Heart left ventricle (tissue), 16 donors: ENCODE data around the gene CNIH3. TPM values are rescaled to one million over a fixed set of nuclear protein-coding genes. Genes with fewer than 3 reads are reported as not detected.

Experiments used
- ATAC-seq, 4 donors: fragments of 200-7000 bp; cut with Tn5 transposase; one replicate each; pipeline ENCODE4 v1.9.1; 2020 to 2022; ENCODE audit warnings: moderate library complexity in 4 of 4, mild to moderate bottlenecking in 3 of 4, moderate number of reproducible peaks in 1 of 4
- DNase-seq, 5 donors: peaks; one replicate each; pipeline ENCODE4 v3.0.0-alpha.2; 2020
- H3K27ac ChIP-seq, 12 donors: fragments of 200-600 bp; sonication (generic) in 4 of 12; one replicate each; pipeline versions ENCODE4 v1.5.0 to v1.8.0; 2016 to 2022; ENCODE audit warnings: mild to moderate bottlenecking in 2 of 12
- H3K27me3 ChIP-seq, 9 donors: fragments of 200-600 bp; sonication (generic) in 2 of 9; one replicate each; pipeline versions ENCODE4 v1.5.1 to v1.8.0; 2016 to 2022; ENCODE audit warnings: mild to moderate bottlenecking in 3 of 9
- H3K36me3 ChIP-seq, 9 donors: fragments of 200-600 bp; sonication (generic) in 2 of 9; one replicate each; pipeline versions ENCODE4 v1.5.0 to v1.8.0; 2018 to 2022; ENCODE audit warnings: mild to moderate bottlenecking in 2 of 9
- H3K4me1 ChIP-seq, 12 donors: fragments of 200-600 bp; sonication (generic) in 4 of 12; one replicate each; pipeline versions ENCODE4 v1.5.0 to v1.8.0; 2016 to 2022; ENCODE audit warnings: mild to moderate bottlenecking in 3 of 12
- H3K4me3 ChIP-seq, 12 donors: fragments of 200-600 bp; sonication (generic) in 4 of 12; one replicate each; pipeline versions ENCODE4 v1.5.0 to v1.8.0; 2017 to 2022; ENCODE audit warnings: mild to moderate bottlenecking in 9 of 12, moderate library complexity in 4 of 12
- H3K9me3 ChIP-seq, 12 donors: fragments of 200-600 bp; sonication (generic) in 4 of 12; one replicate each; pipeline versions ENCODE4 v1.5.0 to v1.8.0; 2016 to 2022; ENCODE audit warnings: mild to moderate bottlenecking in 1 of 12
- POLR2A ChIP-seq, 2 donors: fragments of 450-650 bp; IDR thresholded peaks; one replicate each; pipeline ENCODE4 v1.6.1; 2017; ENCODE audit warnings: antibody characterized with exemption in 2 of 2, mild to moderate bottlenecking in 2 of 2, moderate library complexity in 2 of 2
- WGBS, 4 donors: extraction: QIAGEN DNeasy Blood & Tissue Kit in 2 of 4; methylation state at CpG; one replicate each; pipeline versions ENCODE4 v1.1.5 to v1.1.7; 2013 to 2018; 5-methylcytosine and 5-hydroxymethylcytosine counted together
- intact Hi-C, 10 donors: fragments of 100-400 bp; cut with DNase I; formaldehyde crosslinking; loops; one replicate each; pipeline versions ENCODE4 v1.11.1 to v1.14.2; 2022
- polyA plus RNA-seq, 2 donors: library from polyadenylated mRNA; stranded (reverse); fragments of 200-250 nt; gene quantifications; one replicate each; pipeline ENCODE4 v1.2.3, GENCODE V29; 2013
- total RNA-seq, 9 donors: library from RNA; depleted of rRNA in 2 of 9; stranded (reverse); fragments of >200 nt in 2 of 9; fragmentation: NEBNext Ultra II Directional in 3 of 9; extraction: Animal tissue kit (Norgen Biotek cat#: 25700) in 3 of 9; gene quantifications; one replicate each; pipeline versions ENCODE4 v1.1.0 to v1.2.4, GENCODE V29; 2016 to 2023
- TF ChIP-seq, protein P1 (sequence below), 12 donors: fragments of 200-600 bp; sonication (generic) in 4 of 12; IDR thresholded peaks; one replicate each; pipeline versions ENCODE4 v1.5.0 to v1.8.0; 2018 to 2022; ENCODE audit warnings: antibody characterized with exemption in 12 of 12, mild to moderate bottlenecking in 5 of 12
- donor health status: ischemic (EF 13 %, LVEDD 7.1; RV severe dilation, severe dysfunction).
- donor health status: healthy with polysubstance abuse.
- donor health status: DM: no; HTN: yes; CAD: no.
- donor health status: DM: no; HTN: no; CAD: no.
- donor health status: ischemic (EF 25% LVEDD 6.9; RV normal size, moderate dysfunction).
- donor health status: ischemic (EF 25% LVEDD 5.7; RV mildly dilated, moderate dysfunction).
- donor health status: healthy.
- donor health status: DM: yes; HTN: yes; CAD: no.
- donor health status: ischemic (EF 35%, LVEDD 5.7; RV mildly dilated, moderate dysfunction).
- donor health status: nonischemic (EF 11% LVEDD 7.7; RV severe dilation, severe dysfunction).
- donor health status: DM: yes; HTN: yes; CAD: no.
- donor health status: PGD.
- donor health status: ischemic (EF 29% LVEDD 5.4; RV normal size, mild dysfunction).
- donor health status: nonischemic (EF 23%, LVEDD 6.1; RV moderate dilation, normal function).

The CNIH3 gene
- total and polyA plus RNA-seq, 11 donors = 0.34 to 2.6 (median 0.62) TPM; not detected in 2

DNA sequence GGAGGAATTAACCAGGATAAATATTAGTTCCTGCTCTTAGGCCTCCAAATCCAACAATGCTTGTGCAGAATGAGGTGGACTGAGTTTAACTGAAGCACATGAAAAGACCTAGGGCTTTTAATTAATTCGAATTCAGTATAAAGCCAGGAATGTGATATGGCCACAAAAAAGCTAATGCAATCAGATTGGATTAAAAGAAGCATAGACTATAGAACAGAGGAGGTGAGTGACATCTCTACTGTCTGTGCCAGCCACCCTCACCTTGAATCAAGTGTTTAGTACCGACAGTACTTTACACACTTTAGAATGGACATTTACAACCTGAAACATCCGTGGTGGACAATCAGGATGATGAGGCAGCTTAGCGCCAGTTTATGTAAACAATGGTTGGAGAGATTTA, 62.1 kb downstream of the CNIH3 start:
- Histone ChIP-seq H3K9me3 (no peaks in the 10 kb centered on the region), H3K36me3 (no peaks in the 10 kb centered on the region), H3K4me1 (peaks cover 0 to 7% (median 0%) of the 10 kb centered on the region in 12 donors), H3K4me3 (no peak overlapping the region), H3K27ac (no peak overlapping the region), H3K27me3 (peaks cover 0 to 7% (median 0%) of the 10 kb centered on the region in 9 donors)
- TF ChIP-seq POLR2A (IDR thresholded peaks at IDR 0.05) = no peak
- TF ChIP-seq, protein P1, sequence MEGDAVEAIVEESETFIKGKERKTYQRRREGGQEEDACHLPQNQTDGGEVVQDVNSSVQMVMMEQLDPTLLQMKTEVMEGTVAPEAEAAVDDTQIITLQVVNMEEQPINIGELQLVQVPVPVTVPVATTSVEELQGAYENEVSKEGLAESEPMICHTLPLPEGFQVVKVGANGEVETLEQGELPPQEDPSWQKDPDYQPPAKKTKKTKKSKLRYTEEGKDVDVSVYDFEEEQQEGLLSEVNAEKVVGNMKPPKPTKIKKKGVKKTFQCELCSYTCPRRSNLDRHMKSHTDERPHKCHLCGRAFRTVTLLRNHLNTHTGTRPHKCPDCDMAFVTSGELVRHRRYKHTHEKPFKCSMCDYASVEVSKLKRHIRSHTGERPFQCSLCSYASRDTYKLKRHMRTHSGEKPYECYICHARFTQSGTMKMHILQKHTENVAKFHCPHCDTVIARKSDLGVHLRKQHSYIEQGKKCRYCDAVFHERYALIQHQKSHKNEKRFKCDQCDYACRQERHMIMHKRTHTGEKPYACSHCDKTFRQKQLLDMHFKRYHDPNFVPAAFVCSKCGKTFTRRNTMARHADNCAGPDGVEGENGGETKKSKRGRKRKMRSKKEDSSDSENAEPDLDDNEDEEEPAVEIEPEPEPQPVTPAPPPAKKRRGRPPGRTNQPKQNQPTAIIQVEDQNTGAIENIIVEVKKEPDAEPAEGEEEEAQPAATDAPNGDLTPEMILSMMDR (IDR thresholded peaks at IDR 0.05) = no peak
- intact Hi-C loops = no loop called here
- WGBS, 4 donors = 87 to 92% (median 89%) methylated on average over 4 of the region's 4 CpGs
- ATAC-seq (no peak), DNase-seq (no peak)

DNA sequence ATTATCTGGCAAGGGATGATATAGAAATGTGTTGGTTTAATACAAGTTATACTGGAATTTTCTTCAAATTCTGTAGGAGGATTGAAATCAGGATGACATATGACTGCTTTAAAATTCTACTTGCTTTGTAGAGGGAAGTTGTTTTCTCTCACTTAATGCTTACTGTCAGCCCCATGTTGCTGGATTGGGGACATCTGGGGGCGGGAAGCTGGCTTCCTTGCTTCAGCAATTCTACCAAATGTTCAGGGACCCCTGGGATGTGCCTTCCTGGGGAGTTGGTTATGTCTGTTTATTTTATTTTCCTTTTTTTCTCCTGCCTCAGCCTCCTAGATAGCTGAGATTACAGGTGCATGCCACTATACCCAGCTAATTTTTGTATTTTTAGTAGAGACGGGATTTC, 63.5 kb downstream of the CNIH3 start:
- ATAC-seq = no peak
- H3K9me3 ChIP-seq = no peaks in the 10 kb centered on the region
- no peaks in the 10 kb centered on the region for H3K36me3 ChIP-seq
- WGBS, 4 donors = 73 to 92% (median 83%) methylated on average over 2 of the region's 2 CpGs
- no peak overlapping the region for H3K4me3 ChIP-seq
- H3K27me3 ChIP-seq = peaks cover 0 to 7% (median 0%) of the 10 kb centered on the region in 9 donors
- H3K27ac ChIP-seq = no peak overlapping the region
- TF ChIP-seq, protein P1 (IDR thresholded peaks at IDR 0.05) = no peak
- TF ChIP-seq POLR2A (IDR thresholded peaks at IDR 0.05) = no peak
- no peak for DNase-seq
- intact Hi-C loops = no loop called here
- H3K4me1 ChIP-seq = no peaks in the 10 kb centered on the region

DNA sequence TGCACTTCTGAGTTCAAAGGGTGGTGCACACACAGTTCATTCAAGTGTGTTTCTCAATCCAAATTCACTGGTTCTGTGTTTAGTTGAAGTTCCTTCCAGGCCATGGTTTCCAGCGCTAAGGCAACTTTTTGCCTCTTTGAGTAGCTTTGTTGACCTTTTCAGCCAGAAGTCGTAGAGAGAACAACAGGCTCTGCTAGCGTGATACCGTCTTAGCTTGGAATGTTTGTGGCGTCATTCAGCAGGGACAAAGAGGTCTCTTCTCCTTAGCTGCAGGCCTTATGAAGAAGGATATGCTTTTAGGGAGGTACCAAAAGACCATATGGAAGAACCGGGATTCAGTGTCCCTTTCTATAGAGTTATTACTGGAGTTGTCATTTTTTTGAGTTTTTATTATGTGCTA, 65.7 kb downstream of the CNIH3 start:
- intact Hi-C loops = no loop called here
- Histone ChIP-seq H3K27ac (no peak overlapping the region), H3K4me3 (no peak overlapping the region), H3K27me3 (peaks cover 0 to 10% (median 0%) of the 10 kb centered on the region in 9 donors), H3K4me1 (no peaks in the 10 kb centered on the region), H3K9me3 (no peaks in the 10 kb centered on the region), H3K36me3 (no peaks in the 10 kb centered on the region)
- no peak for DNase-seq
- TF ChIP-seq, protein P1 (IDR thresholded peaks at IDR 0.05) = no peak
- TF ChIP-seq POLR2A (IDR thresholded peaks at IDR 0.05) = no peak
- 78 to 82% (median 79%) methylated on average over 6 of the region's 6 CpGs for whole genome bisulfite sequencing, 4 donors
- no peak for ATAC-seq

DNA sequence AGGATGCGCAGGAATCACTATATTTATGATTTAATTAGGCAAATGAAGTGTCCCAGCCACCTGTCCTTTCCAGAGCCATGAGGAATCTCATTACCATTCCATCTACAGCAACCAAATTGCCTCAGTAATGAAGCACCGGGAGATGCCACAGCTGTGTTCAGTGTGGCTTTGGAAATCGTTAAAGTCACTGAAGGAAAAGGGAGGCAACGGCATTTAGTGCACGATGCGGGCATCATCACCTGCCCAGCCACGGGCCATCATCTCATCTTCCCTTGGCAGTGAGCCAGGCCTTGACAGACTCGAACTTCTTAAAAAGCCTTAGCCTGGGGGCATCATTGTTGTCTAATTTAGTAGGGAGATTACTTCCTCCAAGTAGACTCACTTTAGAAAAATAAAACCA, 67.8 kb downstream of the CNIH3 start:
- intact Hi-C loops = no loop called here
- ATAC-seq (no peak), DNase-seq (no peak)
- Histone ChIP-seq H3K4me3 (no peak overlapping the region), H3K27ac (no peak overlapping the region), H3K36me3 (no peaks in the 10 kb centered on the region), H3K9me3 (no peaks in the 10 kb centered on the region), H3K27me3 (peaks cover 0 to 3% (median 0%) of the 10 kb centered on the region in 9 donors), H3K4me1 (no peaks in the 10 kb centered on the region)
- 72 to 85% (median 75%) methylated on average over 8 of the region's 8 CpGs for WGBS, 4 donors
- no peak for TF ChIP-seq POLR2A (IDR thresholded peaks at IDR 0.05)
- TF ChIP-seq, protein P1 (IDR thresholded peaks at IDR 0.05) = no peak
